H9 (cell line): Measurements from ENCODE around the gene DOCK2. TPM values are rescaled to one million over a fixed set of nuclear protein-coding genes. Genes with fewer than 3 reads are reported as not detected.

Experiments used
- DNase-seq: peaks from one replicate; pipeline ENCODE4 v3.0.0-alpha.2; 2017
- H2AFZ ChIP-seq: one replicate; pipeline ENCODE4 v1.6.1; 2013; ENCODE audit warnings: mild to moderate bottlenecking, low read length, control low read depth, moderate library complexity
- H2AK5ac ChIP-seq: 2 replicates; pipeline ENCODE4 v1.6.1; 2013; ENCODE audit warnings: low read length, control low read depth, mixed read lengths; ENCODE audit not compliant: insufficient read length
- H2BK120ac ChIP-seq: one replicate; pipeline ENCODE4 v1.6.1; 2013; ENCODE audit warnings: low read depth, mild to moderate bottlenecking, low read length, control low read depth, inconsistent platforms; ENCODE audit not compliant: poor library complexity, severe bottlenecking
- H2BK12ac ChIP-seq: 2 replicates; pipeline ENCODE4 v1.6.1; 2013; ENCODE audit warnings: low read length, control low read depth, mixed read lengths, low read depth; ENCODE audit not compliant: insufficient read length
- H2BK15ac ChIP-seq: 2 replicates; pipeline ENCODE4 v1.6.1; 2013; ENCODE audit warnings: low read depth, low read length, control low read depth
- H2BK20ac ChIP-seq: one replicate; pipeline ENCODE4 v1.6.1; 2013; ENCODE audit warnings: low read depth, mild to moderate bottlenecking, low read length, control low read depth, inconsistent platforms; ENCODE audit not compliant: poor library complexity, severe bottlenecking
- H2BK5ac ChIP-seq: 2 replicates; pipeline ENCODE4 v1.6.1; 2013; ENCODE audit warnings: low read length, control low read depth, mixed read lengths; ENCODE audit not compliant: insufficient read length
- H3K14ac ChIP-seq: 2 replicates; pipeline ENCODE4 v1.6.1; 2013; ENCODE audit warnings: low read length, control low read depth; ENCODE audit not compliant: insufficient read depth
- H3K18ac ChIP-seq: 2 replicates; pipeline ENCODE4 v1.6.1; 2013; ENCODE audit warnings: low read depth, mild to moderate bottlenecking, mixed read lengths, low read length, control low read depth; ENCODE audit not compliant: insufficient read length
- H3K23ac ChIP-seq: 2 replicates; pipeline ENCODE4 v1.6.1; 2013; ENCODE audit warnings: low read length, control low read depth, mixed read lengths, low read depth; ENCODE audit not compliant: insufficient read length
- H3K23me2 ChIP-seq: 2 replicates; pipeline ENCODE4 v1.6.1; 2013; ENCODE audit warnings: low read depth, mild to moderate bottlenecking, mixed read lengths, low read length, control low read depth; ENCODE audit not compliant: insufficient read length, poor library complexity, severe bottlenecking
- H3K27ac ChIP-seq: 2 replicates; pipeline ENCODE4 v1.5.1; 2013; ENCODE audit warnings: low read length, control low read depth, mixed read lengths, low read depth; ENCODE audit not compliant: insufficient read length
- H3K27me3 ChIP-seq: 2 replicates; pipeline ENCODE4 v1.6.1; 2013; ENCODE audit warnings: low read length, control low read depth, inconsistent platforms; ENCODE audit not compliant: insufficient read depth
- H3K4ac ChIP-seq: 2 replicates; pipeline ENCODE4 v1.6.1; 2013; ENCODE audit warnings: low read depth, mild to moderate bottlenecking, control low read depth, inconsistent platforms, low read length, moderate library complexity
- H3K4me1 ChIP-seq: 2 replicates; pipeline ENCODE4 v1.6.1; 2013; ENCODE audit warnings: low read length, control low read depth, inconsistent platforms; ENCODE audit not compliant: insufficient read depth
- H3K4me2 ChIP-seq: 2 replicates; pipeline ENCODE4 v1.6.1; 2013; ENCODE audit warnings: low read length, control low read depth, mixed read lengths; ENCODE audit not compliant: insufficient read length, insufficient read depth
- H3K56ac ChIP-seq: 2 replicates; pipeline ENCODE4 v1.6.1; 2013; ENCODE audit warnings: low read depth, mild to moderate bottlenecking, mixed read lengths, low read length, control low read depth; ENCODE audit not compliant: insufficient read length
- H3K79me1 ChIP-seq: 2 replicates; pipeline ENCODE4 v1.6.1; 2013; ENCODE audit warnings: low read depth, mild to moderate bottlenecking, moderate library complexity, low read length, control low read depth, inconsistent platforms; ENCODE audit not compliant: insufficient read depth, poor library complexity, severe bottlenecking
- H3K79me2 ChIP-seq: 2 replicates; pipeline ENCODE4 v1.6.1; 2013; ENCODE audit warnings: low read length, control low read depth, inconsistent platforms; ENCODE audit not compliant: insufficient read depth
- H3K9ac ChIP-seq: 2 replicates; pipeline ENCODE4 v1.6.1; 2013; ENCODE audit warnings: low read length, control low read depth, mixed read lengths; ENCODE audit not compliant: insufficient read length; ENCODE audit errors: extremely low read depth
- H3K9me3 ChIP-seq: one replicate; pipeline ENCODE4 v1.6.1; 2013; ENCODE audit warnings: low read depth, low read length, inconsistent platforms; ENCODE audit not compliant: control insufficient read depth
- H3T11ph ChIP-seq: one replicate; pipeline ENCODE4 v1.6.1; 2013; ENCODE audit warnings: mild to moderate bottlenecking, low read length, control low read depth, inconsistent platforms
- H4K20me1 ChIP-seq: one replicate; pipeline ENCODE4 v1.6.1; 2013; ENCODE audit not compliant: control insufficient read depth, insufficient read length, insufficient read depth
- H4K5ac ChIP-seq: 2 replicates; pipeline ENCODE4 v1.6.1; 2013; ENCODE audit warnings: low read depth, mild to moderate bottlenecking, mixed read lengths, low read length, control low read depth; ENCODE audit not compliant: insufficient read length
- H4K8ac ChIP-seq: replicated peaks from 2 replicates; pipeline ENCODE4 v1.6.1; 2013; ENCODE audit warnings: low read length, control low read depth, mixed read lengths, low read depth; ENCODE audit not compliant: insufficient read length
- H4K91ac ChIP-seq: 2 replicates; pipeline ENCODE4 v1.6.1; 2013; ENCODE audit warnings: low read depth, mild to moderate bottlenecking, moderate library complexity, mixed read lengths, low read length, control low read depth; ENCODE audit not compliant: insufficient read length
- H3K27ac Mint-ChIP-seq, 3 experiments: 2 replicates in 2 of 3; 3 replicates in 1 of 3; pipeline ENCODE4 v1.8.0; 2020 to 2021; ENCODE audit warnings: mixed read lengths in 3 of 3, mild to moderate bottlenecking in 1 of 3, moderate library complexity in 1 of 3
- H3K27me3 Mint-ChIP-seq: 2 replicates; pipeline ENCODE4 v1.8.0; 2021; ENCODE audit warnings: low read depth, mild to moderate bottlenecking, moderate library complexity, mixed read lengths
- H3K36me3 Mint-ChIP-seq, 3 experiments: 2 replicates in 2 of 3; 3 replicates in 1 of 3; pipeline ENCODE4 v1.8.0; 2020 to 2021; ENCODE audit warnings: low read depth in 3 of 3, mixed read lengths in 3 of 3; ENCODE audit not compliant: insufficient read depth in 1 of 3
- H3K4me1 Mint-ChIP-seq, 2 experiments: 2 replicates each; pipeline ENCODE4 v1.8.0; 2020; ENCODE audit warnings: mixed read lengths in 2 of 2
- H3K4me3 Mint-ChIP-seq, 2 experiments: 2 replicates in 1 of 2; 3 replicates in 1 of 2; pipeline ENCODE4 v1.8.0; 2020 to 2021; ENCODE audit warnings: mild to moderate bottlenecking in 2 of 2, mixed read lengths in 2 of 2, moderate library complexity in 1 of 2
- H3K9me3 Mint-ChIP-seq, 2 experiments: 2 replicates in 1 of 2; 3 replicates in 1 of 2; pipeline ENCODE4 v1.8.0; 2020; ENCODE audit warnings: mild to moderate bottlenecking in 2 of 2, mixed read lengths in 2 of 2, moderate library complexity in 1 of 2
- WGBS: extraction: QIAGEN DNeasy Blood & Tissue Kit; methylation state at CpG from one replicate; pipeline ENCODE4 v1.1.7; 2013; ENCODE audit warnings: missing lambda C conversion rate, low lambda C conversion rate, mixed read lengths; ENCODE audit not compliant: insufficient read length; ENCODE audit errors: extremely low coverage; 5-methylcytosine and 5-hydroxymethylcytosine counted together
- total RNA-seq: library from RNA; stranded (reverse); gene quantifications from 2 replicates; pipeline ENCODE4 v1.2.1, GENCODE V29; 2021
- TF ChIP-seq, protein P1 (sequence below): fragments of 200-600 bp; sonication (generic); conservative IDR thresholded peaks from 3 replicates; pipeline ENCODE4 v1.8.0; 2021; ENCODE audit warnings: antibody characterized with exemption, mild to moderate bottlenecking

The DOCK2 gene
- total RNA-seq, 1 experiment from 2014 or later: 7.8 TPM

DNA sequence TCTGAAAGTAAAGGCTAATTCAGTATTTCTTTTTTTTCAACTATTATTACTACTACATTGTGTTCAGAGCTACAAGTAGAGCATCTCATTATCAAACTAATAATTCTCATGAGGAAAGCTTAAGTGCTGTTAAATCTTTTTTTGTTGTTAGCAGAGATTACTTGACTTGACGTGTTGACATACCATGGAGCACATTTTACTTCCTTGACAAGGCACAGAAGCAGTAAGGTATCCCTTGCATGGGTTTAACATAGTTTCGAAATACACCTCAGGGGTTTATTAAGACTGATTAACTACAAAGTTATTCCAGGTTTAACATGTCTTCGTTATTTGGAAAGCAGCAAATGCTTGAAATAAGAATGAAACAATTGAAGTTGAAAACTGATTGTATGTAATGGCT lies 46.5 kb upstream of the DOCK2 start:
- Mint-ChIP-seq H3K9me3 (no peaks in the 10 kb centered on the region; a peak in 1 of 5 replicates), H3K36me3 (peaks cover 23 to 70% (median 68%) of the 10 kb centered on the region in 3 experiments; a peak in 6 of 7 replicates), H3K27me3 (no peaks in the 10 kb centered on the region), H3K4me1 (peaks cover 7 to 8% of the 10 kb centered on the region in 2 experiments; a peak in 3 of 4 replicates), H3K27ac (no peak overlapping the region), H3K4me3 (no peak overlapping the region)
- Histone ChIP-seq H2AK5ac (no peak overlapping the region), H3K23me2 (no peaks in the 10 kb centered on the region), H2AFZ (no peak overlapping the region), H2BK5ac (no peak overlapping the region), H2BK12ac (no peak overlapping the region), H3K9me3 (no peaks in the 10 kb centered on the region), H2BK20ac (no peak overlapping the region), H4K91ac (no peak overlapping the region), H3K79me2 (no peaks in the 10 kb centered on the region; the same call in 1 of the 2 replicates), H3K4ac (no peak overlapping the region), H3T11ph (no peak overlapping the region), H3K23ac (no peak overlapping the region), H3K4me1 (no peaks in the 10 kb centered on the region), H2BK15ac (no peak overlapping the region), H3K14ac (no peak overlapping the region), H2BK120ac (no peak overlapping the region), H4K8ac (no peak overlapping the region), H3K9ac (no peak overlapping the region), H4K5ac (no peak overlapping the region), H4K20me1 (no peaks in the 10 kb centered on the region), H3K4me2 (no peak overlapping the region), H3K56ac (no peak overlapping the region), H3K79me1 (peaks cover 3% of the 10 kb centered on the region), H3K27ac (no peak overlapping the region), H3K27me3 (no peaks in the 10 kb centered on the region), H3K18ac (no peak overlapping the region)
- TF ChIP-seq, protein P1, sequence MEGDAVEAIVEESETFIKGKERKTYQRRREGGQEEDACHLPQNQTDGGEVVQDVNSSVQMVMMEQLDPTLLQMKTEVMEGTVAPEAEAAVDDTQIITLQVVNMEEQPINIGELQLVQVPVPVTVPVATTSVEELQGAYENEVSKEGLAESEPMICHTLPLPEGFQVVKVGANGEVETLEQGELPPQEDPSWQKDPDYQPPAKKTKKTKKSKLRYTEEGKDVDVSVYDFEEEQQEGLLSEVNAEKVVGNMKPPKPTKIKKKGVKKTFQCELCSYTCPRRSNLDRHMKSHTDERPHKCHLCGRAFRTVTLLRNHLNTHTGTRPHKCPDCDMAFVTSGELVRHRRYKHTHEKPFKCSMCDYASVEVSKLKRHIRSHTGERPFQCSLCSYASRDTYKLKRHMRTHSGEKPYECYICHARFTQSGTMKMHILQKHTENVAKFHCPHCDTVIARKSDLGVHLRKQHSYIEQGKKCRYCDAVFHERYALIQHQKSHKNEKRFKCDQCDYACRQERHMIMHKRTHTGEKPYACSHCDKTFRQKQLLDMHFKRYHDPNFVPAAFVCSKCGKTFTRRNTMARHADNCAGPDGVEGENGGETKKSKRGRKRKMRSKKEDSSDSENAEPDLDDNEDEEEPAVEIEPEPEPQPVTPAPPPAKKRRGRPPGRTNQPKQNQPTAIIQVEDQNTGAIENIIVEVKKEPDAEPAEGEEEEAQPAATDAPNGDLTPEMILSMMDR: no peak
- DNase-seq: no peak
- no CpG with 5 or more reads among the region's 3 CpGs for WGBS
